Panc1 (cell line): Measurements from ENCODE around the gene MRPS11.

Experiments
- POLR2AphosphoS5 ChIP-seq: IDR thresholded peaks from 2 replicates; pipeline ENCODE4 v1.6.1; 2012; ENCODE audit warnings: mild to moderate bottlenecking, low read depth, low read length, moderate library complexity
- TF ChIP-seq, protein P1 (sequence below): fragments of 450-650 bp; IDR thresholded peaks from 2 replicates; pipeline ENCODE4 v1.5.1; 2017; ENCODE audit warnings: mild to moderate bottlenecking

- TF ChIP-seq, protein P1, sequence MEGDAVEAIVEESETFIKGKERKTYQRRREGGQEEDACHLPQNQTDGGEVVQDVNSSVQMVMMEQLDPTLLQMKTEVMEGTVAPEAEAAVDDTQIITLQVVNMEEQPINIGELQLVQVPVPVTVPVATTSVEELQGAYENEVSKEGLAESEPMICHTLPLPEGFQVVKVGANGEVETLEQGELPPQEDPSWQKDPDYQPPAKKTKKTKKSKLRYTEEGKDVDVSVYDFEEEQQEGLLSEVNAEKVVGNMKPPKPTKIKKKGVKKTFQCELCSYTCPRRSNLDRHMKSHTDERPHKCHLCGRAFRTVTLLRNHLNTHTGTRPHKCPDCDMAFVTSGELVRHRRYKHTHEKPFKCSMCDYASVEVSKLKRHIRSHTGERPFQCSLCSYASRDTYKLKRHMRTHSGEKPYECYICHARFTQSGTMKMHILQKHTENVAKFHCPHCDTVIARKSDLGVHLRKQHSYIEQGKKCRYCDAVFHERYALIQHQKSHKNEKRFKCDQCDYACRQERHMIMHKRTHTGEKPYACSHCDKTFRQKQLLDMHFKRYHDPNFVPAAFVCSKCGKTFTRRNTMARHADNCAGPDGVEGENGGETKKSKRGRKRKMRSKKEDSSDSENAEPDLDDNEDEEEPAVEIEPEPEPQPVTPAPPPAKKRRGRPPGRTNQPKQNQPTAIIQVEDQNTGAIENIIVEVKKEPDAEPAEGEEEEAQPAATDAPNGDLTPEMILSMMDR: no peak
- no peak for TF ChIP-seq POLR2AphosphoS5
These were observed 58.9 kb downstream of the MRPS11 start for GRCh38 chr15:88526247-88526879.
